HepG2 (cell line): ENCODE results near the gene PCDHGA11. TPM values are rescaled to one million over a fixed set of nuclear protein-coding genes. Genes with fewer than 3 reads are reported as not detected.
"Not testable (repeated sequence)": the region's sequence is repeated elsewhere in the genome, so short reads cannot be mapped to it uniquely, and the experiment has no call there.

ENCODE experiments used
- ATAC-seq: fragments of 200-7000 bp; cut with Tn5 transposase; 3 replicates; pipeline ENCODE4 v1.9.1; 2020; ENCODE audit warnings: mild to moderate bottlenecking, moderate library complexity
- BruUV-seq: library from RNA; stranded (reverse); fragments of 400-500 nt; replicated peaks from 2 replicates; lab custom pipeline; 2021; lab: Mats Ljungman, UMichigan
- CTCF ChIA-PET: fragments of 300-600 bp; formaldehyde crosslinking; extraction: SDS; loops from one replicate; lab custom pipeline; 2021; ENCODE audit warnings: low total read pairs, inconsistent platforms, low intra/inter-chr PET ratio; lab: Yijun Ruan, JAX
- POLR2A ChIA-PET: fragments of 350-600 bp; sonication (Branson Sonifier 250); formaldehyde crosslinking; loops from one replicate; lab custom pipeline; 2020; ENCODE audit warnings: antibody characterized with exemption, inconsistent platforms; lab: Yijun Ruan, JAX
- DNase-seq: peaks from one replicate; pipeline ENCODE4 v3.0.0-alpha.2; 2015; ENCODE audit warnings: low spot score
- FAIRE-seq: peaks from 3 replicates; lab custom pipeline; 2011; peaks lifted over from hg19 to GRCh38; lab: Jason Lieb, UNC
- H2AFZ ChIP-seq: one replicate; pipeline ENCODE4 v1.6.1; 2011; ENCODE audit warnings: low read length, inconsistent platforms
- H3K27ac ChIP-seq: fragments of 300-600 bp; 3 replicates; pipeline ENCODE4 v1.8.0; 2011; ENCODE audit warnings: mixed run types, mild to moderate bottlenecking, mixed read lengths, low read length, inconsistent platforms; ENCODE audit not compliant: insufficient read depth; ENCODE audit errors: extremely low read length
- H3K27me3 ChIP-seq, 2 experiments: fragments of 200-600 bp in 1 of 2; 2 replicates in 1 of 2; 3 replicates in 1 of 2; pipeline versions ENCODE4 v1.6.0 to v1.8.0; 2011; ENCODE audit warnings: low read length in 2 of 2, mild to moderate bottlenecking in 2 of 2, moderate library complexity in 2 of 2, inconsistent platforms in 1 of 2; ENCODE audit not compliant: insufficient read depth in 2 of 2, control insufficient read depth in 1 of 2
- H3K36me3 ChIP-seq, 2 experiments: fragments of 200-600 bp in 1 of 2; replicated peaks in 1 of 2; 2 replicates in 1 of 2; 3 replicates in 1 of 2; pipeline versions ENCODE4 v1.5.1 to v1.8.0; 2011; ENCODE audit warnings: low read length in 2 of 2, inconsistent platforms in 1 of 2; ENCODE audit not compliant: insufficient read depth in 2 of 2, control insufficient read depth in 1 of 2
- H3K4me1 ChIP-seq: 2 replicates; pipeline ENCODE4 v1.5.1; 2012; ENCODE audit warnings: low read length, inconsistent platforms; ENCODE audit not compliant: insufficient read depth
- H3K4me2 ChIP-seq: 2 replicates; pipeline ENCODE4 v1.6.0; 2011; ENCODE audit warnings: low read depth, low read length, inconsistent platforms
- H3K4me3 ChIP-seq, 3 experiments: fragments of 200-600 bp in 1 of 3; sonication (generic), shearing (Covaris generic) in 1 of 3; replicated peaks in 1 of 3; 2 replicates each; pipeline ENCODE4 v1.5.1; 2011 to 2016; ENCODE audit warnings: low read length in 3 of 3, inconsistent platforms in 2 of 3, low read depth in 2 of 3, mild to moderate bottlenecking in 2 of 3, control low read depth in 1 of 3, mixed read lengths in 1 of 3; ENCODE audit not compliant: insufficient read depth in 1 of 3
- H3K79me2 ChIP-seq: one replicate; pipeline ENCODE4 v1.6.1; 2011; ENCODE audit warnings: low read length, inconsistent platforms; ENCODE audit not compliant: insufficient read depth
- H3K9ac ChIP-seq: 2 replicates; pipeline ENCODE4 v1.6.0; 2011; ENCODE audit warnings: mild to moderate bottlenecking, low read depth, low read length, inconsistent platforms; ENCODE audit not compliant: insufficient read depth
- H3K9me3 ChIP-seq: 2 replicates; pipeline ENCODE4 v1.5.1; 2012; ENCODE audit warnings: mild to moderate bottlenecking, low read length
- H4K20me1 ChIP-seq: 2 replicates; pipeline ENCODE4 v1.6.0; 2011; ENCODE audit warnings: inconsistent platforms, mild to moderate bottlenecking, low read length, moderate library complexity; ENCODE audit not compliant: insufficient read depth
- BATF2 ChIP-seq: sonication (generic); formaldehyde crosslinking; IDR thresholded peaks from 2 replicates; pipeline ENCODE4 v1.8.0; 2022; ENCODE audit warnings: mild to moderate bottlenecking, missing genetic modification reagents, moderate library complexity
- ETV5 ChIP-seq: IDR thresholded peaks from 2 replicates; pipeline ENCODE4 v1.6.1; 2018; ENCODE audit warnings: missing biosample characterization, missing genetic modification reagents, inconsistent platforms, borderline replicate concordance
- FIP1L1 ChIP-seq: fragments of 200-400 bp; formaldehyde crosslinking; IDR thresholded peaks from 2 replicates; pipeline ENCODE4 v1.6.1; 2018; ENCODE audit warnings: low read depth, mild to moderate bottlenecking, low read length, moderate library complexity, borderline replicate concordance; ENCODE audit not compliant: insufficient read depth
- POLR2AphosphoS5 ChIP-seq: IDR thresholded peaks from 2 replicates; pipeline ENCODE4 v1.6.1; 2012; ENCODE audit warnings: low read depth, low read length
- REL ChIP-seq: sonication (generic); formaldehyde crosslinking; conservative IDR thresholded peaks from 2 replicates; pipeline ENCODE4 v1.8.0; 2022; ENCODE audit warnings: mild to moderate bottlenecking, missing genetic modification reagents, moderate library complexity
- SP1 ChIP-seq, 2 experiments: fragments of 450-650 bp in 1 of 2; sonication (generic) in 1 of 2; formaldehyde crosslinking in 1 of 2; IDR thresholded peaks; 2 replicates each; pipeline versions ENCODE4 v1.4.0 to v1.6.1; 2016 to 2020; ENCODE audit warnings: missing genetic modification reagents in 1 of 2
- SRY ChIP-seq: sonication (generic); formaldehyde crosslinking; IDR thresholded peaks from 2 replicates; pipeline ENCODE4 v1.8.0; 2022; ENCODE audit warnings: mild to moderate bottlenecking, missing genetic modification reagents
- ZFP62 ChIP-seq: sonication (generic); formaldehyde crosslinking; IDR thresholded peaks from 2 replicates; pipeline ENCODE4 v1.4.0; 2020; ENCODE audit warnings: missing genetic modification reagents
- ZNF234 ChIP-seq: sonication (generic); formaldehyde crosslinking; conservative IDR thresholded peaks from 2 replicates; pipeline ENCODE4 v1.5.1; 2020; ENCODE audit warnings: mild to moderate bottlenecking, missing genetic modification reagents
- ZNF710 ChIP-seq: sonication (generic); formaldehyde crosslinking; IDR thresholded peaks from 2 replicates; pipeline ENCODE4 v1.5.0; 2020; ENCODE audit warnings: mild to moderate bottlenecking, missing genetic modification reagents, borderline replicate concordance
- WGBS: methylation state at CpG from one replicate; pipeline ENCODE4 v1.1.6; 2017; ENCODE audit warnings: low lambda C conversion rate; 5-methylcytosine and 5-hydroxymethylcytosine counted together
- in situ Hi-C: cut with HindIII; loops from 2 replicates; pipeline ENCODE4 v1.10.0; 2017; ENCODE audit warnings: low pct_unique_long_range_greater_than_20kb; ENCODE audit not compliant: extremely low pct_ligation_motif_present
- intact Hi-C: fragments of 100-400 bp; cut with micrococcal nuclease; formaldehyde crosslinking; loops from one replicate; pipeline ENCODE4 v1.10.0; 2022; ENCODE audit not compliant: unreplicated experiment
- polyA plus RNA-seq, 8 experiments: library from polyadenylated mRNA; depleted of rRNA in 3 of 8; stranded (reverse) in 7 of 8; unstranded in 1 of 8; fragments of >200 nt; fragmentation: Illumina TruSeq in 4 of 8; extraction: Trizol in 4 of 8; gene quantifications; 2 replicates each; pipeline versions ENCODE4 v1.2.1 to v1.2.3, GENCODE V29; 2011 to 2016; ENCODE audit warnings: low read depth in 4 of 8, missing spikeins in 1 of 8, mixed read lengths in 1 of 8; ENCODE audit not compliant: insufficient read depth in 1 of 8
- total RNA-seq, 5 experiments: library from RNA; depleted of rRNA; stranded (reverse); fragments of >200 nt; fragmentation: Illumina TruSeq; extraction: Trizol; gene quantifications; 2 replicates each; pipeline ENCODE4 v1.2.3, GENCODE V29; 2016; ENCODE audit warnings: low read depth in 1 of 5

PCDHGA11 gene
- total and polyA plus RNA-seq, 2 of the 13 experiments (the other 11 are each of a cell fraction or from before 2014, with no cell fraction given): 0.04 to 0.24 TPM

GRCh38 chr5:141374627-141375026, 46.2 kb upstream of the PCDHGA11 start:
- Histone ChIP-seq H2AFZ (no peak overlapping the region), H3K27ac (no peak overlapping the region), H3K4me2 (no peak overlapping the region), H3K4me1 (no peaks in the 10 kb centered on the region), H3K36me3 (no peaks in the 10 kb centered on the region), H3K9ac (no peak overlapping the region), H4K20me1 (no peaks in the 10 kb centered on the region), H3K4me3 (no peak overlapping the region), H3K79me2 (no peaks in the 10 kb centered on the region), H3K27me3 (no peaks in the 10 kb centered on the region), H3K9me3 (peaks cover 53% of the 10 kb centered on the region)
- ChIA-PET CTCF (no interaction called here), POLR2A (no interaction called here)
- WGBS: 32% methylated on average over 4 of the region's 14 CpGs
- DNase-seq (no peak), ATAC-seq (no peak), FAIRE-seq (no peak)
- no TSS peak for BruUV-seq
- intact Hi-C loops (no loop called here), in situ Hi-C loops (no loop called here)
- TF ChIP-seq ZNF234 (CRISPR knock-in tag) (no peak), ETV5 (CRISPR knock-in tag) (no peak), POLR2AphosphoS5 (no peak), SP1 (IDR thresholded peaks at IDR 0.05) (no peak), SP1 (CRISPR knock-in tag; IDR thresholded peaks at IDR 0.05) (no peak), BATF2 (CRISPR knock-in tag) (no peak), ZNF710 (CRISPR knock-in tag) (no peak), ZFP62 (CRISPR knock-in tag) (no peak), REL (CRISPR knock-in tag) (no peak), FIP1L1 (no peak), SRY (CRISPR knock-in tag) (no peak)

GRCh38 chr5:141375444-141376155, 45.3 kb upstream of the PCDHGA11 start:
- H3K27me3 ChIP-seq, H3K4me3 ChIP-seq, POLR2A ChIA-PET, in situ Hi-C loops, H3K4me2 ChIP-seq, H2AFZ ChIP-seq, CTCF ChIA-PET, H3K79me2 ChIP-seq, ATAC-seq, H3K9ac ChIP-seq, intact Hi-C loops, H4K20me1 ChIP-seq, DNase-seq, H3K36me3 ChIP-seq, H3K4me1 ChIP-seq, BruUV-seq, FAIRE-seq, H3K27ac ChIP-seq: not testable (repeated sequence)
- 66% methylated on average over 18 of the region's 48 CpGs for WGBS
- H3K9me3 ChIP-seq: peaks cover 47% of the 10 kb centered on the region
